Stimulated activated CD8-positive, alpha-beta memory T cell treated with anti-CD3 and anti-CD28 coated beads, Interleukin-12 subunit alpha, Interleukin-12 subunit beta, amount 100 ng/mL, for 4 hours (primary cell): Measurements from ENCODE around the gene EFHD1.

Experiments used
- DNase-seq: peaks from one replicate; pipeline ENCODE4 v3.0.0-alpha.2; 2020; ENCODE audit warnings: low read depth

EFHD1 gene, protein sequence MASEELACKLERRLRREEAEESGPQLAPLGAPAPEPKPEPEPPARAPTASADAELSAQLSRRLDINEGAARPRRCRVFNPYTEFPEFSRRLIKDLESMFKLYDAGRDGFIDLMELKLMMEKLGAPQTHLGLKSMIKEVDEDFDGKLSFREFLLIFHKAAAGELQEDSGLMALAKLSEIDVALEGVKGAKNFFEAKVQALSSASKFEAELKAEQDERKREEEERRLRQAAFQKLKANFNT

DNA sequence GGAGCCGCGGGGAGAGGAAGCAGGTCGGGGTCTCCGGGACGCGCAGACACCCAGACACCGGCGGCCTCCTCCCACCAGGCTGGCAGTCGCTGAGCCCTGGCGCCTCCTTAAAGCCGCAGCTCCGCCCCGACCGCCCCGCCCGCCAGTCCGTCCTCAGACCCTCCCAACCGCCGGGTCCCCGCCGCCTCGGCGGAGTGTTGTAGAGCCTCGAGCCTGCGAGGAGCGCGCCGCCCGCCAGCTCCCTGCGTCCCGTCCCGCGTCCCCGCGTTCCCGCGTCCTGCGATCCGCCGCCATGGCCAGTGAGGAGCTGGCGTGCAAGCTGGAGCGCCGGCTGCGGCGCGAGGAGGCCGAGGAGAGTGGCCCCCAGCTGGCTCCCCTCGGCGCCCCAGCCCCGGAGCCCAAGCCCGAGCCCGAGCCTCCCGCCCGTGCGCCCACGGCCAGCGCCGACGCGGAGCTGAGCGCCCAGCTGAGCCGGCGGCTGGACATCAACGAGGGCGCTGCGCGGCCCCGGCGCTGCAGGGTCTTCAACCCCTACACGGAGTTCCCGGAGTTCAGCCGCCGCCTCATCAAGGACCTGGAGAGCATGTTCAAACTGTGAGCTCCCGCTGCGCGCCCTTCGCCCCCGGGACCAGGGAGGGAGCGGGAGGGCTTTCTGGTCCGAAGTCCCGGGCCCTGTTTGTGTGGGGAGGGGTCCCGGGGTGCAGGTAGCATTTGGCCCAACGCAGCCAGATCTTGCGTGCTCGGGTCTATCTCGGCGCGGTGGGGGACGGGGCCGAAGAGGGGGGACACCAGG is at the start of gene EFHD1:
Gene EFHD1 (plus strand): TSS at position 192 of the 793 bp plus-strand sequence. CDS start 101 bp downstream, at position 293.
- peak; percentile 46 for DNase-seq

DNA sequence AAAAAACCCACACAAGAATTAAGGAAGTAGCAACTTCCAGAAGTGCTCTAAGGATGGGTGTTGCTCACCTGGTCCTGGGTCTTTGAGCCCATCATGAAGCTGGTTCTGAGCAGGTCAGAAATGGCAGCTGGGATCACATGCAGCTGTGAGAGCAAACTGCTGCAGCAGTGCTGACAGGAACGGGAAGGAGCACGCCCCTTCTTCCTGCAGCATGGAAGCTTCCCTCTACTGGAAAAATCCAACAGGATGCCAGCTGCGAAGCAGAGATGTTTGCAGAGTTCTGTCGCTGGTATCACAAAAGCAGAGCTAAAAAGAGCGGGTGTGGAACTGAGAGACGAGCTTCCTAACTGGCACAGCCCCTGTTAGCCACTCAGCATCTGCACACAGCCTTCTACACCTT is 49.2 kb upstream of the EFHD1 start:
- no peak for DNase-seq

DNA sequence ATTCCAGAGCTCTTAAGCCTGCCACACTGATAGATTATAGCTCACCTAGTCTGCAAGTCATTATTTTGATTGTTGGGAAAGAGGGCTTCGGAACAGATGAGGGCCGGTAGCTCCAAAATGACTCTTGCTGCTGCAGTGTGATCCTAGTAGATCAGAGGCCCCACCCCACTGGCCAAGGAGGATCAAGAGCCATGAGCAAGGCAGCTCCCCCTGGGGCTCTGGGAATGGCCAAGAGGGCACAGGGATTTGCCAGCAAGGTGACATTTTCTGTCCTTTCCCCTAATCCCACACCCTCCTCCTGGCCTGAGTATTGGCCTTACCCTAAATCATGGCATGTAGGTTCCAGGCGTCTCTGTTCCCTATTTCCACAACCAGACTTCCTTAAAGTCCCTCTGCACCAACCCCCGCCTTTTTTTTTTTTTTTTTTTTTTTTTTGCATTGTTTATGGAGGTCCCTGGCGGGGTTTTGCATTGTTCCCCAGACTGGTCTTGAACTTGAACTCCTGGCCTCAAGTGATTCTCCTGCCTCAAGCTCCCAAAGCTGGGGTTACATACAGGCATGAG is 46.4 kb upstream of the EFHD1 start:
- no peak for DNase-seq

DNA sequence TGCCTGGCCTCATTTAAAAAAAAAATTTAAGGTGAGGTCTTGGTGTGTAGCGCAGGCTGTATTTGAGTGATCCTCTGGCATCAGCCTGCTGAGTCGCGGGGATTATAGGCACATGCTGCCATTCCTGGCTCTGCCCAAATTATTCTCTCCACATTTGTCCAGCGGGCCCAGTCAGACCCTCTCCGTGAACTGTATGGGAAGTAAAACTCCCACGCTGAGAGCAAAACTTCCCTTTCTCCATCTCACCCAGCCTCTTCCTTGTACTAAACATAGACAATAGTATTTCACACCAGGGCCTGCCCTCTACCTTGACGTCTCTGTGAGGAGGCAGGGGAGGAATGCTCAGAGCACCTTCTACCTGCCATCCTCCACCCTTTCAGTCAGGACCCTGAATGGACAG is 45.9 kb upstream of the EFHD1 start:
- no peak for DNase-seq

DNA sequence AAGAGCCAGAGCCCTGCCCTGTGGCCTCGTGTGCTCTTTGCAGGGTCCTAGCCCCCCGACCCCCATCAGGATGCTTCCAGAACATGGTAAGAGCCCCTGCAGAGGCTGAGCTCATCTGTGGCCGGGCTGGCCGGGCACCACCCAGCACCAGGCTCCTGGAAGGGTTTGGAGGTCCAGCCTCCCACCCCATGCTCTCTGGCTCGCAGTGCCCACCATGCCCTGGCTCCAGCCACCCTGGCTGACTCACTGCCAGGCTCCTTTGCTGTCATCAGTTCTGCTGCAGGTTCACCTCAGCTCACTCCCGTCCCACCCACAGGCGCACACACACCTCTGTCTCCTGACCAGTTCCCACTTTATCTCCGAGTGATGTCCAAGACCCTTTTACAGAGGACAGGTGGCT is 45.4 kb upstream of the EFHD1 start:
- DNase-seq = no peak

DNA sequence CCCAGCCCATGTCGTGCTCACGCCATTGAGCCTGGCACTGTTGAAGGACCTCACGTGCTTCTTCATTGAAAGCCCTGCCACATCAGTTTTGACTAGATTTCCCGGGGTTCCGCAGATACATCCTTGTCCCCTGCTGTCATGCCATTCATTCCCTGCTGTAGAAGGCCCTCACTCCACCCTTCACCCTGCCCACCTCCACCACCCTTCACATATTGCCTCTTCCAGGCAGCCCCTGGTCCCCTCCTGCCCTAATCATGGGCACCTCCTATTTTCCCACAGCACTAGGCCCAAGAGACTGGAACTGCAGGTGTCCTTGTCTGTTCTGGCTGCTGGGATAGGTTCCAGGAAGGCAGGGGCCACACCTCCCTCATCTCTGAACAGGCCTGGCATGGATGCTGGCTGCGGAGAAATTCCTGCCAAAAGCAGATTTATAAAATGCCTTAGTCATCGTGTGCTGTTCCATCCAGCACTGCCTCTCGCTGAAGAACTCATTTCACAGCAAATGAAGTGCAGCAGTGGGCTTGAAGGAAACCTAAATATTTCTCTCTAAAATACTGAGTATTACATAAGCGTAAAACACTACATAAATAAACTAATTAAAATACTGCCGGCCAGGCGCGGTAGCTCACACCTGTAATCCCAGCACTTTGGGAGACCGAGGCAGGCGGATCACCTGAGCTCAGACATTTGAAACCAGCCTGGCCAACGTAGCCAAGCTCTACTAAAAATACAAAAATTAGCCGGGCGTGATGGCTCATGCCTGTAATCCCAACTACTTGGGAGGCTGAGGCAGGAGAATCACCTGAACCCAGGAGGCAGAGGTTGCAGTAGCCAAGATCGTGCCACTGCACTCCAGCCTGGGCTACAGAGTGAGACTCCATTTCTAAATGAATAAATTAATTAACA is 44.5 kb upstream of the EFHD1 start:
- DNase-seq = no peak

DNA sequence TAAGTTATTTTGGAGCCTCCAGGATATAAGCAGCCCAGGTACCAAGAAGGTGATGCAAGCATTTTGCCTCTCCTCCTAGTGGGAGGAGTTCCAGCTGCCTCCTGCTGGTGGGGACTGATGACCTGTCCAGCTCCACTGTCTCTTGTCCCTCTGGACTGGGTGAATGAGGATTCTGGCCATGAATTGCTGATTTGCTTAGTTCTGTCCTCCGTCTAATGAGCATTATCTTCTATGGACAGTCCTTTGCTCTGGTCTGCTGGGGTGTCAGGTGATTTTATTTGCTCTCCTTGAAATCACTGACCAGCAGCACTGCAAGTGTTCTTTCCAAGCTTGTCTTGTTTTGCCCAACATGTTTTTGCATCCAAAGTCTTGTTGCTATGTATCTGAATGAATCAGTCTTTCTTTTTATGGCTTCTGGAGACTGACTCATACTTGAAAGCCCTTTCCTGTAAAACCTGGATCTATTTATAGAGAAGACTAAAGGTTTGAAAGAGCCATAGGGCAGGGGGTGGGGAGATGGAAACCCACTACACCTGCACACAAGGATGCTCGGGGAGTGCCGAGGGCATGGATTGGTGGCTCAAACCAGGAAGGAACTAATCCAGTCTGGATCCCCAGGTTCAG is 40.5 kb upstream of the EFHD1 start:
- no peak for DNase-seq

DNA sequence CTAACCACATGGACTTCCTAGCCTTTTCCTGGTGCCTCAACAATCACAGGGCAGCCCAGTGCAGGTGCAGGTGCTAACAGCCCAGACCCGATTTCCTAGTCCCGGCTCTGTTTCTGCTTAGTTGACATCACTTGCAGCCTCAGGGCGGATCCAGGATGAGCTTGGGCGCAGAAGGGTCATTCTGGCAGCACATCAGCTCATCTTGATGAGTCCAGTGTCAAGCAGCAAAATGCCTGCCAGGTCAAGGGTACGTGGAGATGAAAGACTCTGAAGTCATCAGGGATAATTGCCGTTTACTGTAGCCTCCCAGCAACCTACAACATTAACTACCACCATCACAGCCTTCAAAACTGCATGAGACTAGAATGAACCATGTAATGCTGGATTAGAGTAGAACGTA is 39.4 kb upstream of the EFHD1 start:
- no peak for DNase-seq

DNA sequence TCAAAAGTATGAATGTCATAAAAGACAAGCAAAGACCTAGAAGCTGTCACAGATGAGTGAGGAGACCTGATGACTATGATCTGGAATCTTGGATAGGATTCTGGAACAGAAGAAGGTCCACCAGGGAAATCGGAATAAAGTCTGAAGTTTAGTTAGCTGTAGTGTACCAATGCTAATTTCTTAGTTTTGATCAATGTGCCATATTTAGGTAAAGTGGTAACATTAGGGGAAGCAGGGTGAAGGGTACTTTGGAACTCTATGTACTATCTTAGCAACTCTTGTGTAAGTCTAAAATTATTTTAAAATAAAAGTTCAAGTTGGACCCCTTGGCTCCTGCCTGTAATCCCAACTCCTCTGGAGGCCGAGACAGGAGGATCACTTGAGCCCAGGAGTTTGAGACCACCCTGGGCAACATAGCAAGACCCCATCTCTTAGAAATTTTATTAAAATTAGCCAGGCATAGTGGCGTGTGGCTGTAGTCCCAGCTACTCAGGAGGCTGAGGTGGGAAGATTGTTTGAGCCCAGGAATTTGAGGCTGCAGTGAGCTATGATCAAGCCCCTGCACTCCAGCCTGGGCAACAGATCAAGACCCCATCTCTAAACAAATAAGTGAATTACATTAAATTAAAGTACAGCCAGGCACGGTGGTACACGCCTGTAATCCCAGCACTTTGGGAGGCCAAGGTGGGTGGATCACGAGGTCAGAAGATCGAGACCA is 35.9 kb upstream of the EFHD1 start:
- no peak for DNase-seq

DNA sequence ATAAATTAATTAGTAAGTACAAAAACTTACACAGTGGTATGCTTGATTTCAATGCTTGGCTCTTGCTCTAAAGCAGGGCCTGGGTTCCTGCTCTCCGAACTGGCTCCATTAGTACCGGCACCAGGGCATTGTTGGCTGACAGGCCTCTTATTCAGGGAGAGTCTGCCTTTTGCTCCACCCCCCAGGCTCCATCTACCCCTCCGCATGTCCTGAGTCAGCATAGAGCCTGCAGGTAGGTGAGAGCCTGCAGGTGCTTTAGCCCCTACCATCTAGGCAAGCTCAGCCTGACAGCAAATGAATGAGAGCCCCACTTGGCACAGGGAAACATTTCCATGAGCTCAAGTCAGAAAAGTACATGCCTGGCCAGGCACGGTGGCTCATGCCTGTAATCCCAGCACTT is 35.1 kb upstream of the EFHD1 start:
- DNase-seq = no peak

DNA sequence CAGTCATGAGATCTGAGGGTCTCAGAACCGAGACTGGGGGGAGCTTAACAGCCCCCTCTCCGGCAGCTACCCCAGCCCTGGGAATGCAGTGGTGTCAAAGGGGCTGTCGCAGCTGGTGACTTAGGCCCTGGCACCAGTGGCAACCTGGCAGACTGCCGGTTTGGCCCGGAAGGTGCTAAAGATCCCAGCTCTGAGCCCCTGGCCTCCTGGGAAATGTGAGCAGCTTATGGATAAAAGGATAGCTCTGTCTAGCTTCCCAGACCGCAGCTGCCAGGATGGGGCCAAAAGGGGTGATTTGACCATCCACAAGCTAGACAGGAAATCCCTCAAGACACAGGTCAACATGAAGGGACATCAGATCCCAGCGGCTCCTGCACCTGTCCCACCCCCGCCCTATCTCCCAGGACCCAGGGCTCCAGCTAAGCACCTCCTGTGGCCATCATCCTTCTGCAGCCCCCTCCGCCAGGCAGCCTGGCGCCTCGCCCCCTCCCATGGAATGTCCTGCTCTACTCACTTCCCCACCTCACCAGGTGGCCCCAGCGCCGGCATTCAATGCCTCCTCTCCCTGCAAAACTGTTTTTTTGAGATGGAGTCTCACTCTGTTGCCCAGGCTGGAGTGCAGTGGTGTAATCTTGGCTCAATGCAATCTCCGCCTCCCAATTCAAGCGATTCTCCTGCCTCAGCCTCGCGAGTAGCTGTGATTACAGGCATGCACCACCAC is 33.2 kb upstream of the EFHD1 start:
- DNase-seq = no peak

DNA sequence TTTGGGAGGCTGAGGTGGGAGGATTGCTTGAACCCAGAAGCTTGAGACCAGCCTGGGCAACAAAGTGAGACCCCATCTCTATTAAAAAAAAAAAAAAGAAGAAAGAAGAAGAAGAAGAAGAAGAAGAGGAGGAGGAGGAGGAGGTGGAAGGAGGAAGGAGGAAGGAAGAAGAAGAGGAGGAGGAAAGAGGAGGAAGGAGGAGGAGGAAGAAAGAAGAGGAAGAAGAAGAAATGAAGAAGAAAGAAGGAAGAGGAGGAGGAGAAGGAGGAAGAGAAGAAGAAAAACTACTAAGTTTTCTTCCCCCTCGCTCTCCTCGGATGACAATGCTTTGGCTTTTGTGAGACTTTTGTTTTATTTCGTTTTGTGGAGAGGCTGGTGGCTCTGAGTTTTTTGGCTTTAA is 30.1 kb upstream of the EFHD1 start:
- no peak for DNase-seq

DNA sequence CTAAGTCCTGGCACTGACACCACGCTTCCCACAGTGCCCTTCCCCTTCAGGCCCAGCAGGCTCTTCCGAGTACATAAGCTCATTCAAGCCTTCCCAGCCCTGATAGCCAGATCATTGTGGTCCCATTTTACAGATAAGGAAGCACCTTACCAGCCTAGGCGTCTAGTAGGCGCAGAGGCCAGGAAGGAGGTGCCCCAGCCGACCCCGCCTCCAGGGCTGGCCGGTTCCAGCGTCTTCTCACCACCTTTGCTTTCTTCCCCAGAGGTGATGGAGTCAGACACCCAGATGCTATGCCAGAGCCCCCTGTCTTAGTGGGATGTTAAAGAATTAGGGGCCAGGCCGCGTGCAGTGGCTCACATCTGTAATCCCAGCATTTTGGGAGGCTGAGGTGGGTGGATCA is 28.9 kb upstream of the EFHD1 start:
- DNase-seq = no peak

DNA sequence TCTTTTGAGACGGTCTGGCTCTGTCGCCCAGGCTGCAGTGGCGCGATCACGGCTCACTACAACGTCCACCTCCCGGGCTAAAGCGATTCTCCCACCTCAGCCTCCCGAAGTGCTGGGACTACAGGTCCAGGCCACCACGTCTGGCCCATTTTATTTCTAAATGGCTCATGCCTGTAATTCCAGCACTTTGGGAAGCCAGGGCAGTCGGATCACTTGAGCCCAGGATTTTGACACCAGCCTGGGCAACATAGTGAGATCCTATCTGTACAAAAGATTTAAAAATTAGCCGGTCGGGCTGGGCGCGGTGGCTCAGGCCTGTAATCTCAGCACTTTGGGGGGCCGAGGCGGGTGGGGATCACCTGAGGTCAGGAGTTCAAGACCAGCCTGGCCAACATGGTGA is 26.4 kb upstream of the EFHD1 start:
- DNase-seq = no peak

DNA sequence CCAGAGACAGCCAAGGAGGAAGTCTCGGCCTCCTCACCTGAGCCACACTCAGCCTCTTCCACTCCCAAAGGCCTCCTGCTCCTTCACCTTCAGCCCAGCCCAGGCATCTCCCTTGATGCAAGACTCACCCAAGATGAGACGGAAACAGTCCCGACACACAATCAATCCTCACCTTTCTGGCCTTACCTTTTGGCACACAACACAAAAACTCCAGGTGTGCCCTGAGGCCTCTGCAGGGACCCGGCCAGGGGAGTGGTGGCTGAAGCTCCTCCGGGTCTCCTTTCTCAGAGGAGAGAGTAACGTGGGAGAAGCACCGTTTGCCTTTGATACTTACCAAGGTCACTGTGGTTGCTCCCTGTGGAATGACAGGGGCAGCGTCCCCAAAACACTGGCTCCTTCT is 23.8 kb upstream of the EFHD1 start:
- no peak for DNase-seq

DNA sequence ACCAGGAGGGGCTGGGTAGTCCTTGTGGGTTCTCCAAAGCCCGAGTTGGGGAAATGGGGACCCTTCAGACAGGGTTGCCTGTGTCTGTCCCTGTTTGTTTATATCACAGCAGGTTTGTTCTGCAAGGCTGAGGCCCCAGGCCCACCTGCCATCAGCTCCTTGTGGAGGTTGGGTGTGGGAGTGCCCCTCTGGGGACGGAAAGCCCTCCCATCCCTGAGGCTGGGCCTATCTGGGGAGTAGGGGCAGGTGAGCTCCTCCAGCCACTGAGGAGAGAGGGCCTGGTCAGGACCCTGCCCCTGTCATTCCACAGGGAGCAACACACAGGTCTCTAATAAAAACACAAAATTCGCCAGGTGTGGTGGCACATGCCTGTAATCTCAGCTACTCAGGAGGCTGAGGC is 23.3 kb upstream of the EFHD1 start:
- no peak for DNase-seq

DNA sequence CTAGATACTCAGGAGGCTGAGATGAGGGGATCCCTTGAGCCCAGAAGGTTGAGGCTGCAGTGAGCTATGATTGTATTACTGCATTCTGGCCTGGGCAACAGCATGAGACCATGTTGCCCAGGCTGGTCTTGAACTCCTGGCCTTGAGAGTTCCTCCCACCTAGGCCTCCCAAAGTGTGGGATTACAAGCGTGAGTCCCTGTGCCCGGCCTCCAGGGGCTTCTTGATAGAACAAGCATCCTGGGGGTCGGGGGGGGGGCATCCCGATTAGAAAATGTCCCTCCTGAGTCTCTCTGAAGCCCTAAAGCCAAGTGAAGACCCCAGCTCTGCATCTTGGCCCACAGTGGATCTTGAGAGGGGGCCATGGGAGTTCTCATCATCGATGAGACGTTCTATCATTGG is 22.3 kb upstream of the EFHD1 start:
- no peak for DNase-seq

DNA sequence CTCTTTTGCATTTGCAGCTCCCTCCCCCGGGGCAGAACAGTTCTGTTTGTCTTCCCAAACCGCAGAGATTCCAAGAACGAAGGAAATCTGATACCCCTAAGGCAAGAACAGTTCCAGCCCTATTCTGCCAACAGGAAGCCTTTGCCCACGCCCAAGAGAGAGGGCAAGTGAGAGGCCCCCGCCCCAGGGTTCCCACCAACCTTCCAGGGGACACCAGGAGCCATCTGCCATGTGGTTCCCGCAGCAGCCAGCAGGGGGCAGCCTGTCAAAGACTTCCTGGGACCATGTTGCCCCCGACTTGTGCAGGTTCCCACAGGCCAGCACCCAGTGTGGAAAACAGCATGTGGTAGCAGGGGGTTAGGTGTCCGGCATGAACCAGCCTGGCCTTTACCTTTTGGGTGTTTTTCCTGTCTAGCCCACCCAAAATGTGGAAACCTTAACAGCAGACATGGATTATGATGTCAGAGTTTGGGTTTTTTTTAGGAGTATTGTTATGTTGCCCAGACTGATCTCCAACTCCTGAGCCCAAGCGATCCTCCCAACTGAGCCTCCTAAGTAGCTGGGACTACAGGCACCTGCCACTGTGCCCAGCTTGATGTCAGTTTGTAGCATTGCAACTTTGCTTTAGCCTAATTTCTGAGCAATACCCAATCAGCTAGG is 21.7 kb upstream of the EFHD1 start:
- peak; percentile 37 for DNase-seq

DNA sequence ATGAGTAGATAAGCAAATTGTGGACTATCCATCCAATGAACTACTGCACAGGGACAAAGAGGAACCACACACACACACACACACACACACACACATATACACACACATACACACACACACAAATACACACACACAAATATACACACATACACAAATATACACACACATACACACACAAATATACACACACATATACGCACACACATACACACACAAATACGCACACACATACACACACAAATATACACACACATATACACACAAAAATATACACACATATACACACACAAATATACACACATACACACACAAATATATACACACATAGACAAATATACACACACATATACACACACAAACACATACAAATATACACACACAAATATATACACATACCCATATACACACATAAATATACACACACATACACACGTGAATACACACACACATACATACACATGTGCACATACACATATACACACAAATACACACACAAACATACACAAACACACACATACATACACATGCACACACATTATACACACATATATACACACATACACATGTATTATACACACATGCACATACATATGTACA is 19.8 kb upstream of the EFHD1 start:
- no peak for DNase-seq

DNA sequence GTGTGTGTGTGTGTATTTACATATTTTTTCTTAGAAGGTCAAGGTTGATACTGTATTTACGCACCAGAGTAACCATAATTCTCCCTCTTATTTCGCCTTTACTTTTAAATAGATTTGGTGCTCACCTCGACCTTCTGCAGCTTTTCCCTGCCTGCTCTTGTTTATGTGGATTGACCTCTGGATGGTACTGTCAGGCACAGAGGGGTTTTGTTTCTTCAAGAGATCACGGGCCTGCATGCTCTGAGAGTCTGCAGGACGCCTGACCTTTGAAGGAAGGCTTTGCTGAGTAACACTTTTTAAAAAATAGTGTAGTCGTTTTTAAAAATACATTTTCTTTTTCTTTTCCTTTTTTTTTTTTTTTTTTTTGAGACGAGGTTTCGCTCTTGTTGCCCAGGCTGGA is 18.1 kb upstream of the EFHD1 start:
- no peak for DNase-seq
